NCI-H2081 treated with DMSO at 0.1 percent for 48 hours (cell line): ENCODE data around the gene FAM13A.

ENCODE experiments used
- DNase-seq: peaks from one replicate; lab custom pipeline; 2025; lab: John Stamatoyannopoulos, UW

The FAM13A gene

GRCh38 chr4:88779431-88779830, 277.6 kb downstream of the FAM13A start:
- no peak for DNase-seq

- no peak for DNase-seq
Measured at GRCh38 chr4:88775529-88775928, 281.5 kb downstream of the FAM13A start.

GRCh38 chr4:88775026-88775425, 282.0 kb downstream of the FAM13A start:
- DNase-seq: no peak

- no peak for DNase-seq
Measured at GRCh38 chr4:88771883-88772450, 285.0 kb downstream of the FAM13A start.

- DNase-seq: no peak
Measured at GRCh38 chr4:88765729-88766128, 291.3 kb downstream of the FAM13A start.

GRCh38 chr4:88763075-88763474, 293.9 kb downstream of the FAM13A start:
- DNase-seq: no peak

- DNase-seq: no peak
Measured at GRCh38 chr4:88761861-88762523, 295.0 kb downstream of the FAM13A start.

- DNase-seq: no peak
Measured at GRCh38 chr4:88761342-88761741, 295.6 kb downstream of the FAM13A start.

- DNase-seq: no peak
Measured at GRCh38 chr4:88759895-88760290, 297.1 kb downstream of the FAM13A start.

- DNase-seq: no peak
Measured at GRCh38 chr4:88759039-88759894, 297.7 kb downstream of the FAM13A start.

GRCh38 chr4:88758264-88758663, 298.7 kb downstream of the FAM13A start:
- no peak for DNase-seq

- DNase-seq: no peak
Measured at GRCh38 chr4:88757776-88758175, 299.2 kb downstream of the FAM13A start.

- DNase-seq: no peak
Measured at GRCh38 chr4:88757067-88757466, 299.9 kb downstream of the FAM13A start.

- DNase-seq: no peak
Measured at GRCh38 chr4:88756149-88756548, 300.8 kb downstream of the FAM13A start.

- DNase-seq: no peak
Measured at GRCh38 chr4:88755454-88755853, 301.5 kb downstream of the FAM13A start.

- DNase-seq: no peak
Measured at GRCh38 chr4:88754796-88755195, 302.2 kb downstream of the FAM13A start.

GRCh38 chr4:88753658-88754571, 303.1 kb downstream of the FAM13A start:
- DNase-seq: no peak

GRCh38 chr4:88752754-88753153, 304.2 kb downstream of the FAM13A start:
- no peak for DNase-seq

- DNase-seq: no peak
Measured at GRCh38 chr4:88752076-88752463, 304.9 kb downstream of the FAM13A start.

GRCh38 chr4:88751258-88752075, 305.5 kb downstream of the FAM13A start:
- no peak for DNase-seq

GRCh38 chr4:88750369-88750768, 306.6 kb downstream of the FAM13A start:
- no peak for DNase-seq
